Esophagus muscularis mucosa (tissue), 4 donors: ENCODE data around the gene MTOR. TPM values are rescaled to one million over a fixed set of nuclear protein-coding genes. Genes with fewer than 3 reads are reported as not detected.

Source experiments
- DNase-seq: peaks from one replicate; pipeline ENCODE4 v3.0.0-alpha.2; 2017; ENCODE audit errors: extremely low spot score
- H3K27ac ChIP-seq, 4 donors: fragments of 200-600 bp; sonication (generic); replicated peaks in 1 of 4; 1 replicate in 3 of 4; 2 replicates in 1 of 4; pipeline ENCODE4 v1.5.1; 2016 to 2019; ENCODE audit warnings: mild to moderate bottlenecking in 1 of 4
- H3K27me3 ChIP-seq, 4 donors: fragments of 200-600 bp; sonication (generic); one replicate each; pipeline versions ENCODE4 v1.5.1 to v1.6.0; 2016 to 2019
- H3K36me3 ChIP-seq, 4 donors: fragments of 200-600 bp; sonication (generic); one replicate each; pipeline ENCODE4 v1.5.1; 2016 to 2019
- H3K4me1 ChIP-seq, 4 donors: fragments of 200-600 bp; sonication (generic); one replicate each; pipeline ENCODE4 v1.5.1; 2016 to 2019
- H3K4me3 ChIP-seq, 4 donors: fragments of 200-600 bp; sonication (generic); 1 replicate in 2 of 4; 2 replicates in 2 of 4; pipeline ENCODE4 v1.5.1; 2016 to 2019; ENCODE audit warnings: mild to moderate bottlenecking in 4 of 4, moderate library complexity in 1 of 4
- H3K9me3 ChIP-seq, 4 donors: fragments of 200-600 bp; sonication (generic); 1 replicate in 3 of 4; 2 replicates in 1 of 4; pipeline ENCODE4 v1.5.1; 2016 to 2019
- EP300 ChIP-seq: sonication (generic); formaldehyde crosslinking; IDR thresholded peaks from one replicate; pipeline ENCODE4 v1.6.1; 2017; ENCODE audit warnings: antibody characterized with exemption
- POLR2A ChIP-seq: fragments of 450-650 bp; IDR thresholded peaks from one replicate; pipeline ENCODE4 v1.6.1; 2017; ENCODE audit warnings: antibody characterized with exemption, moderate library complexity, mild to moderate bottlenecking, low read depth
- POLR2AphosphoS5 ChIP-seq, 2 donors: sonication (generic); formaldehyde crosslinking; IDR thresholded peaks; one replicate each; pipeline ENCODE4 v1.6.1; 2017; ENCODE audit warnings: antibody characterized with exemption in 2 of 2
- WGBS: methylation state at CpG from one replicate; pipeline ENCODE4 v1.1.5; 2018; 5-methylcytosine and 5-hydroxymethylcytosine counted together
- intact Hi-C: fragments of 100-400 bp; cut with DNase I; formaldehyde crosslinking; loops from one replicate; pipeline ENCODE4 v1.15.1; 2023
- total RNA-seq, 4 donors: library from RNA; depleted of rRNA; stranded (reverse); fragments of >200 nt; gene quantifications; one replicate each; pipeline versions ENCODE4 v1.1.0 to v1.2.1, GENCODE V29; 2016
- TF ChIP-seq, protein P1 (sequence below), 3 experiments: fragments of 200-600 bp in 2 of 3; fragments of 450-650 bp in 1 of 3; sonication (generic) in 2 of 3; IDR thresholded peaks; one replicate each; pipeline ENCODE4 v1.5.1; 2017 to 2019; ENCODE audit warnings: antibody characterized with exemption in 3 of 3, mild to moderate bottlenecking in 2 of 3, moderate library complexity in 1 of 3

MTOR gene
- total RNA-seq, 4 donors from 2014 or later = 33.6 to 51.1 (median 41.0) TPM

GRCh38 chr1:11227106-11228077 is 35.0 kb downstream of the MTOR start:
- H3K27ac ChIP-seq = no peak overlapping the region
- TF ChIP-seq POLR2A (no peak), EP300 (no peak), POLR2AphosphoS5 (IDR thresholded peaks at IDR 0.05) (no peak)
- TF ChIP-seq, protein P1, sequence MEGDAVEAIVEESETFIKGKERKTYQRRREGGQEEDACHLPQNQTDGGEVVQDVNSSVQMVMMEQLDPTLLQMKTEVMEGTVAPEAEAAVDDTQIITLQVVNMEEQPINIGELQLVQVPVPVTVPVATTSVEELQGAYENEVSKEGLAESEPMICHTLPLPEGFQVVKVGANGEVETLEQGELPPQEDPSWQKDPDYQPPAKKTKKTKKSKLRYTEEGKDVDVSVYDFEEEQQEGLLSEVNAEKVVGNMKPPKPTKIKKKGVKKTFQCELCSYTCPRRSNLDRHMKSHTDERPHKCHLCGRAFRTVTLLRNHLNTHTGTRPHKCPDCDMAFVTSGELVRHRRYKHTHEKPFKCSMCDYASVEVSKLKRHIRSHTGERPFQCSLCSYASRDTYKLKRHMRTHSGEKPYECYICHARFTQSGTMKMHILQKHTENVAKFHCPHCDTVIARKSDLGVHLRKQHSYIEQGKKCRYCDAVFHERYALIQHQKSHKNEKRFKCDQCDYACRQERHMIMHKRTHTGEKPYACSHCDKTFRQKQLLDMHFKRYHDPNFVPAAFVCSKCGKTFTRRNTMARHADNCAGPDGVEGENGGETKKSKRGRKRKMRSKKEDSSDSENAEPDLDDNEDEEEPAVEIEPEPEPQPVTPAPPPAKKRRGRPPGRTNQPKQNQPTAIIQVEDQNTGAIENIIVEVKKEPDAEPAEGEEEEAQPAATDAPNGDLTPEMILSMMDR (IDR thresholded peaks at IDR 0.05) = no peak
- no peak overlapping the region for H3K4me3 ChIP-seq
- H3K36me3 ChIP-seq = peaks cover 48 to 88% (median 76%) of the 10 kb centered on the region in 4 donors
- WGBS = 86% methylated on average over 10 of the region's 10 CpGs
- intact Hi-C loops = no loop called here
- H3K4me1 ChIP-seq = no peaks in the 10 kb centered on the region
- no peaks in the 10 kb centered on the region for H3K9me3 ChIP-seq
- no peak for DNase-seq
- no peaks in the 10 kb centered on the region for H3K27me3 ChIP-seq

- Histone ChIP-seq H3K9me3 (no peaks in the 10 kb centered on the region), H3K4me1 (no peaks in the 10 kb centered on the region), H3K27ac (no peak overlapping the region), H3K4me3 (no peak overlapping the region), H3K36me3 (peaks cover 50 to 99% (median 84%) of the 10 kb centered on the region in 4 donors), H3K27me3 (no peaks in the 10 kb centered on the region)
- DNase-seq = no peak
- WGBS = 100% methylated on average over 1 of the region's 1 CpG
- intact Hi-C loops = no loop called here
- TF ChIP-seq POLR2A (no peak), EP300 (no peak), POLR2AphosphoS5 (IDR thresholded peaks at IDR 0.05) (no peak)
- TF ChIP-seq, protein P1 (IDR thresholded peaks at IDR 0.05) = no peak
Observed at GRCh38 chr1:11216074-11216473, 46.3 kb downstream of the MTOR start.

GRCh38 chr1:11215381-11216005 is 46.9 kb downstream of the MTOR start:
- H3K9me3 ChIP-seq = no peaks in the 10 kb centered on the region
- intact Hi-C loops = no loop called here
- 88% methylated on average over 2 of the region's 2 CpGs for WGBS
- no peaks in the 10 kb centered on the region for H3K4me1 ChIP-seq
- H3K27me3 ChIP-seq = no peaks in the 10 kb centered on the region
- no peak overlapping the region for H3K4me3 ChIP-seq
- no peak overlapping the region for H3K27ac ChIP-seq
- peaks cover 52 to 99% (median 87%) of the 10 kb centered on the region in 4 donors for H3K36me3 ChIP-seq
- DNase-seq = no peak
- no peak for TF ChIP-seq POLR2AphosphoS5 (IDR thresholded peaks at IDR 0.05)
- no peak for TF ChIP-seq EP300
- TF ChIP-seq, protein P1 (IDR thresholded peaks at IDR 0.05) = no peak
- TF ChIP-seq POLR2A = no peak

- H3K9me3 ChIP-seq = no peaks in the 10 kb centered on the region
- TF ChIP-seq, protein P1 (IDR thresholded peaks at IDR 0.05) = no peak
- TF ChIP-seq POLR2AphosphoS5 (IDR thresholded peaks at IDR 0.05) (no peak), POLR2A (no peak), EP300 (no peak)
- intact Hi-C loops = no loop called here
- no peak overlapping the region for H3K4me3 ChIP-seq
- H3K4me1 ChIP-seq = no peaks in the 10 kb centered on the region
- H3K27me3 ChIP-seq = no peaks in the 10 kb centered on the region
- DNase-seq = no peak
- peaks cover 52 to 99% (median 91%) of the 10 kb centered on the region in 4 donors for H3K36me3 ChIP-seq
- no peak overlapping the region for H3K27ac ChIP-seq
- WGBS = 68% methylated on average over 3 of the region's 3 CpGs
Observed at GRCh38 chr1:11214698-11215380, 47.5 kb downstream of the MTOR start.
